ENCODE results near the gene TYMS.

The TYMS gene

DNA sequence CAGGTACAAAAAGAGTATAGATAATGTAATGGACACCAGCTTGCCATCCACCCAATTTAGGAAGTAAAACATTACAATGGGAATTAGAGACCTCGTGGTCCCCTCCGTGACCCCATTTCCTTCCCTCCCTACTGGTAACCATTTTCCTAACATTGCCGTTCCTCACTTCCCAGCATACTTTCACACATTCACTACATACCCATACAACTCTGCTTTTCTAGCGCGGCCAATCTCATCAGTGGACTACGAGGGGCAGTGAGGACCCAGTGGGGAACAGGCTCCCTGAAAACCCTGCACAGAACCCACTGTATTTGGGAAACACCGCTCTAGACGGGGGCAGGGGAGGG, 53.8 kb downstream of the TYMS start:
- peak overlapping the region; percentile 70 for H3K4me3 ChIP-seq (ENCODE audit: low read depth, low read length)
- TF ChIP-seq CTCF (IDR thresholded peaks at IDR 0.05; ENCODE audit: low read depth, low read length) = no peak
- DNase-seq (ENCODE audit: low read depth, low spot score) = no peak
- in situ Hi-C loops (cut with HindIII; ENCODE audit: low sequenced_read_pairs) = no loop called here

GRCh38 chr18:711657-712400, 54.4 kb downstream of the TYMS start:
- TF ChIP-seq CTCF (IDR thresholded peaks at IDR 0.05; ENCODE audit: low read depth, low read length) = peak; percentile 13
- in situ Hi-C loops (cut with HindIII; ENCODE audit: low sequenced_read_pairs) = no loop called here

GRCh38 chr18:712401-713134, 55.1 kb downstream of the TYMS start, which contains the start of gene ENOSF1:
ENOSF1 (minus strand) TSS chr18:712630; CDS start chr18:712587, 43 bp downstream.
- DNase-seq (ENCODE audit: low read depth, low spot score) = peak; percentile 79
- H3K4me3 ChIP-seq (ENCODE audit: low read depth, low read length) = peak within 1 kb of the TSS; percentile 70
- in situ Hi-C loops (cut with HindIII; ENCODE audit: low sequenced_read_pairs) = no loop called here
- TF ChIP-seq CTCF (IDR thresholded peaks at IDR 0.05; ENCODE audit: low read depth, low read length) = peak; percentile 76

More at GRCh38 chr18:711657-712400, 54.4 kb downstream of the TYMS start:
- H3K4me3 ChIP-seq (ENCODE audit: low read depth, low read length) = peak overlapping the region; percentile 70
- DNase-seq (ENCODE audit: low read depth, low spot score) = peak; percentile 83

- no peak for DNase-seq (ENCODE audit: low read depth, low spot score)
- TF ChIP-seq CTCF (IDR thresholded peaks at IDR 0.05; ENCODE audit: low read depth, low read length) = no peak
- in situ Hi-C loops (cut with HindIII; ENCODE audit: low sequenced_read_pairs) = no loop called here
- peak overlapping the region; percentile 70 for H3K4me3 ChIP-seq (ENCODE audit: low read depth, low read length)
Observed at GRCh38 chr18:713135-713490, 55.7 kb downstream of the TYMS start.

- in situ Hi-C loops (cut with HindIII; ENCODE audit: low sequenced_read_pairs) = no loop called here
- peak; percentile 60 for DNase-seq (ENCODE audit: low read depth, low spot score)
Observed at GRCh38 chr18:715626-716025, 58.2 kb downstream of the TYMS start.

DNA sequence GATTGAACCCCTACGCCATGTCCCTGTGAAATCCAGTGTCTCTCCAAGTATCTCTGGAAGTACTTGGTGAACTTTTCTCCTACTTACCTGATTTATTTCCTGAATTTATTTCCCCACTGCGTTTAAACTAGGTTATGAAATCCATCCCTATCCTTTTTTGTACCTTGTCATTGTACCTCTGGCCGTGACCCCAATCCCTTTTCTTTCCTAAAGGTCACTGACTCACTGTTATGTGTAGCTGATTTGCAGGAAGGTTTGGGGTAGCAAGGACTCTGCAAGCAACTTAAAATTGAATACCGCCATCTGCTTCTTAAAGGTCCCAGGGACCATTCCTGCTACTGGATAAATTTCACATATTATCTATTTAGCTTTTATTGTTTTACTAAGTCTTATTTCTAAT, 59.5 kb downstream of the TYMS start:
- TF ChIP-seq CTCF (IDR thresholded peaks at IDR 0.05; ENCODE audit: low read depth, low read length) = no peak
- H3K4me3 ChIP-seq (ENCODE audit: low read depth, low read length) = no peak overlapping the region
- in situ Hi-C loops (cut with HindIII; ENCODE audit: low sequenced_read_pairs) = no loop called here
- no peak for DNase-seq (ENCODE audit: low read depth, low spot score)

More at GRCh38 chr18:715626-716025, 58.2 kb downstream of the TYMS start:
- H3K4me3 ChIP-seq (ENCODE audit: low read depth, low read length) = no peak overlapping the region
- no peak for TF ChIP-seq CTCF (IDR thresholded peaks at IDR 0.05; ENCODE audit: low read depth, low read length)

All from astrocyte of the spinal cord (primary cell).